Smooth muscle cell of trachea (primary cell): ENCODE measurements around the gene SRC. TPM values are rescaled to one million over a fixed set of nuclear protein-coding genes. Genes with fewer than 3 reads are reported as not detected.

ENCODE experiments used
- total RNA-seq: library from RNA; depleted of rRNA; stranded (reverse); fragments of >200 nt; gene quantifications from 2 replicates; pipeline ENCODE4 v1.2.1, GENCODE V29; 2014

SRC gene
- 20.2 and 33.6 TPM in 2 replicates for total RNA-seq

DNA sequence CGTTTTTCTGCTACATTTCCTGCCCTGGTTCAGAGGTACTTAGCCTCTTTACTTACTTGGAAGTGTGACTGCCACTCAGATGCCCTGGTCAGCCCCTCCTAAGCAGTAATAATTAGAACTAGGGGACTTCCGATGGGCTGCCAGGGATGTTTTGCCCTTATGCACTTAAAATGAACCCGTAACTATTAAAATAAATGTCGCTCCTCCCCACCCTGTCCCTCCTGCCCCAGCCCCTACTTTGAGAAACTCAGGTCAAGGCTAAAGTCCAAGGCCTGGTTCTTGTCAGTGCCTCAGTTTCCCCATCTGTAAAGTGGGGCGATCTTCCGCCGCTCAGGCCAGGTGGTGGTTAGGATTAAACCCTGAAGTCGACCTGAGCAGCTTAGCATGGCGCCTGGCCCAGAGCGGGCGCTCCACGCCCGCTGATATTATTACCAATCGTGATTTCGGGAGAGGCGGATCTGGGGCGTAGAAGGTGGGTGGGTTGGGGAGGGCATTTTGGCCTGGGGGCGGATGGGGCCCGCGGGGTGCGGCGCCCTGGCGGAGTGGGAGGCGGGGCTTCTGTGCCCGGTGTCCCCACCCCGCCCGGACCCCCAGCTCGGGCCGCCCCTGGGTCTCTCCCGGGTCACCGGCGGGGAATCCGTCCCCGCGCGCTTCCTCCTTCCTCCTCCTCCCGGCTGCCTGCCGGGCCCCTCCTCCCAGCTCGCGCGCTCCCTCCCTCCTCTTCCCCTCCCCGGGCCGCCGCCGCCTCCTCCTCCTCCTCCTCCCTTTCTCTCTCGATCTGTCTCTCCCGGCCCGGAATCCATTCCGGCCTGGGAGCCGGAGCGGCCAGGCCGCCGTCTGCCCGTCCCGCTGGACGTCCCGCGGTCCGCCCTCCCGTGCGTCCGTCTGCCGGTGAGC is at the start of gene SRC:
SRC (plus strand) TSS at position 802 of the 897 bp plus-strand sequence. CDS start 38,014 bp downstream, outside the sequence.

Other genes starting within 250 kb of the SRC start
- gene RPN2, start 166.8 kb upstream of the SRC start, total RNA-seq, result 233 and 456 TPM in 2 replicates
- gene MROH8, start 166.6 kb upstream of the SRC start, total RNA-seq, result 1.9 and 3.6 TPM in 2 replicates
- not detected in 2 replicates for gene GHRH, start 84.3 kb upstream of the SRC start, total RNA-seq
- 14.6 and 23.0 TPM in 2 replicates for gene MANBAL, start 56.5 kb upstream of the SRC start, total RNA-seq
- gene NNAT, start 175.1 kb downstream of the SRC start, total RNA-seq, result 1.5 TPM in 2 replicates
- gene BLCAP, start 181.7 kb downstream of the SRC start, total RNA-seq, result 26.0 and 42.5 TPM in 2 replicates